ENCODE results near the gene ETFRF1. TPM values are rescaled to one million over a fixed set of nuclear protein-coding genes. Genes with fewer than 3 reads are reported as not detected.

Gene ETFRF1
- total and polyA plus RNA-seq, 4 donors: 12.2 to 35.8 (median 25.3) TPM

DNA sequence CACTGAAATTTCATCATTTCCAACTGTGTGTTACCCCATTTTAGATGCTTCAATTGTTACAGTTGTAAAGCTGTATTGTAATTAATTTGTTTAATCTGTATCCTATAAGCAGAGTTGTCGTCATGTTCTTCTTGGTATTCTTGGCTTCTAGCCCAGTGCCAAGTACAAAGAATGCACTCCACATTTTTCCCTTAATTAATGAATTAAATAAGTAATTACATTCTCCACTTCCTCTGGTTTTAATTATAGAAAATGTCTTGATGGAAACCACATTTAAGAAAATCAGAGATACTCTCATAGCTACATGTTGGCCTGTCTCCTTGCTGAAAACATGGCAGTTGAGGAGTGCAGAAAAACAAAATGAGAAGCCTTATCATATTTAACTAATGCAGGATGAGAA lies 823 bp upstream of the ETFRF1 start:
- 24 to 64% methylated on average over 1 of the region's 1 CpG for WGBS, 2 donors
- Histone ChIP-seq H3K27me3 (ENCODE audit: control insufficient read depth in 3 of 3, insufficient read depth in 3 of 3, low read length in 2 of 3) (no peaks in the 10 kb centered on the region), H3K36me3 (ENCODE audit: control insufficient read depth in 4 of 4, insufficient read depth in 4 of 4, low read length in 4 of 4) (peaks cover 0 to 2% (median 0%) of the 10 kb centered on the region in 4 donors), H3K4me3 (no peak overlapping the region), H3K4me1 (ENCODE audit: control insufficient read depth in 5 of 5, insufficient read depth in 5 of 5, low read length in 5 of 5) (peaks cover 0 to 15% (median 4%) of the 10 kb centered on the region in 5 donors), H3K27ac (ENCODE audit: low read depth in 1 of 2, low read length in 1 of 2) (no peak overlapping the region), H3K9ac (ENCODE audit: insufficient read depth in 1 of 2, low read length in 2 of 2) (peak overlapping the region; percentile 88 to 94), H3K9me3 (ENCODE audit: control insufficient read depth in 4 of 4, insufficient read depth in 3 of 4, low read length in 3 of 4) (no peaks in the 10 kb centered on the region)
- TF ChIP-seq, protein P1, sequence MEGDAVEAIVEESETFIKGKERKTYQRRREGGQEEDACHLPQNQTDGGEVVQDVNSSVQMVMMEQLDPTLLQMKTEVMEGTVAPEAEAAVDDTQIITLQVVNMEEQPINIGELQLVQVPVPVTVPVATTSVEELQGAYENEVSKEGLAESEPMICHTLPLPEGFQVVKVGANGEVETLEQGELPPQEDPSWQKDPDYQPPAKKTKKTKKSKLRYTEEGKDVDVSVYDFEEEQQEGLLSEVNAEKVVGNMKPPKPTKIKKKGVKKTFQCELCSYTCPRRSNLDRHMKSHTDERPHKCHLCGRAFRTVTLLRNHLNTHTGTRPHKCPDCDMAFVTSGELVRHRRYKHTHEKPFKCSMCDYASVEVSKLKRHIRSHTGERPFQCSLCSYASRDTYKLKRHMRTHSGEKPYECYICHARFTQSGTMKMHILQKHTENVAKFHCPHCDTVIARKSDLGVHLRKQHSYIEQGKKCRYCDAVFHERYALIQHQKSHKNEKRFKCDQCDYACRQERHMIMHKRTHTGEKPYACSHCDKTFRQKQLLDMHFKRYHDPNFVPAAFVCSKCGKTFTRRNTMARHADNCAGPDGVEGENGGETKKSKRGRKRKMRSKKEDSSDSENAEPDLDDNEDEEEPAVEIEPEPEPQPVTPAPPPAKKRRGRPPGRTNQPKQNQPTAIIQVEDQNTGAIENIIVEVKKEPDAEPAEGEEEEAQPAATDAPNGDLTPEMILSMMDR (IDR thresholded peaks at IDR 0.05; ENCODE audit: control extremely low read depth, extremely low read depth): no peak
- DNase-seq: peak in 2 of 3 donors; percentile 36 to 77
- no peak for ATAC-seq (ENCODE audit: insufficient read depth, low FRiP score)

DNA sequence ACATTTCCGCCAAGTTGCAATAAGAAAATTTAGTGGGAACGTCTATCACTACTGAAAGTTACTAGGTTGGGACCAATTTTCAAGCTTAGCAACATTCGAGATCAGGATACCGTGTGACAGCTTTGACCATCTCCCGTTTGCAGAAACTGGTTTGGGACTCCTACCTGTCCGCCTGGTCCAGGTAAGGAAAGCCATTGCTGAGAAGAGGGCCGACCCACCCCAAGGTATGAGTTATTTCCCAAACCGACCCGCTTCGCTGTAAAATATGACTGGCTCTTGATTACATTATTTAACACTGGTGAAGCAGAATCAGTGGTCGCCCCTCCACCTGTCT lies 348 bp upstream of the ETFRF1 start:
- peak overlapping the region; percentile 63 to 97 for H3K27ac ChIP-seq (ENCODE audit: low read depth in 1 of 2, low read length in 1 of 2)
- H3K4me1 ChIP-seq (ENCODE audit: control insufficient read depth in 5 of 5, insufficient read depth in 5 of 5, low read length in 5 of 5): peaks cover 0 to 15% (median 4%) of the 10 kb centered on the region in 5 donors
- TF ChIP-seq, protein P1 (IDR thresholded peaks at IDR 0.05; ENCODE audit: control extremely low read depth, extremely low read depth): no peak
- H3K9me3 ChIP-seq (ENCODE audit: control insufficient read depth in 4 of 4, insufficient read depth in 3 of 4, low read length in 3 of 4): no peaks in the 10 kb centered on the region
- peak overlapping the region; percentile 88 to 94 for H3K9ac ChIP-seq (ENCODE audit: insufficient read depth in 1 of 2, low read length in 2 of 2)
- H3K4me3 ChIP-seq: peak overlapping the region; percentile 70
- DNase-seq (no peak), ATAC-seq (ENCODE audit: insufficient read depth, low FRiP score) (peak; percentile 4)
- WGBS, 2 donors: 8 to 10% methylated on average over 11 of the region's 11 CpGs
- peaks cover 0 to 2% (median 0%) of the 10 kb centered on the region in 4 donors for H3K36me3 ChIP-seq (ENCODE audit: control insufficient read depth in 4 of 4, insufficient read depth in 4 of 4, low read length in 4 of 4)
- no peaks in the 10 kb centered on the region for H3K27me3 ChIP-seq (ENCODE audit: control insufficient read depth in 3 of 3, insufficient read depth in 3 of 3, low read length in 2 of 3)

DNA sequence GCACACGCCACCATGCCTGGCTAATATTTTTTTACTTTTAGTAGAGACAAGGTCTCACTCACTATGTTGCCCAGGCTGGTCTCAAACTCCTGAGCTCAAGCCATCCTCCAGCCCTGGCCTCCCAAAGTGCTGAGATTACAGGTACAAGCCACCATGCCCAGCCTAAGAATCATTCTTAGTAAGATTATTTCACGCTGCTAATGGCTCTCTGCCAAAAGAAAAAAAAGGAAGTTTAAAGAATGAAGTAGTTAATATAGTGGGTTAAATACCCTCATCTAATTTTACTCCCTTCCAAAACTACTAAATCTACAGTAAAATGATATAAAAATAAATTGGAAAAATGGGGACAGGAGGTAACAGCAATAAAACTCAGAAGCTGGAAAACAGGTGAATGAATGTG lies 2.6 kb downstream of the ETFRF1 start:
- DNase-seq: no peak
- Histone ChIP-seq H3K27ac (ENCODE audit: low read depth in 1 of 2, low read length in 1 of 2) (no peak overlapping the region), H3K4me1 (ENCODE audit: control insufficient read depth in 5 of 5, insufficient read depth in 5 of 5, low read length in 5 of 5) (peaks cover 0 to 15% (median 4%) of the 10 kb centered on the region in 5 donors), H3K9me3 (ENCODE audit: control insufficient read depth in 4 of 4, insufficient read depth in 3 of 4, low read length in 3 of 4) (no peaks in the 10 kb centered on the region), H3K36me3 (ENCODE audit: control insufficient read depth in 4 of 4, insufficient read depth in 4 of 4, low read length in 4 of 4) (peaks cover 0 to 2% (median 2%) of the 10 kb centered on the region in 4 donors), H3K9ac (ENCODE audit: insufficient read depth in 1 of 2, low read length in 2 of 2) (no peak overlapping the region), H3K27me3 (ENCODE audit: control insufficient read depth in 3 of 3, insufficient read depth in 3 of 3, low read length in 2 of 3) (no peaks in the 10 kb centered on the region), H3K4me3 (no peak overlapping the region)
- TF ChIP-seq, protein P1 (IDR thresholded peaks at IDR 0.05; ENCODE audit: control extremely low read depth, extremely low read depth): no peak
- WGBS, 2 donors: 49 to 57% methylated on average over 2 of the region's 2 CpGs
- ATAC-seq (ENCODE audit: insufficient read depth, low FRiP score): no peak

GRCh38 chr12:25200703-25201102 lies 5.7 kb downstream of the ETFRF1 start:
- H3K9ac ChIP-seq (ENCODE audit: insufficient read depth in 1 of 2, low read length in 2 of 2): no peak overlapping the region
- TF ChIP-seq, protein P1 (IDR thresholded peaks at IDR 0.05; ENCODE audit: control extremely low read depth, extremely low read depth): no peak
- ATAC-seq (ENCODE audit: insufficient read depth, low FRiP score) (no peak), DNase-seq (no peak)
- WGBS, 2 donors: 92 to 97% methylated on average over 1 of the region's 1 CpG
- no peak overlapping the region for H3K4me3 ChIP-seq
- peaks cover 0 to 2% (median 2%) of the 10 kb centered on the region in 4 donors for H3K36me3 ChIP-seq (ENCODE audit: control insufficient read depth in 4 of 4, insufficient read depth in 4 of 4, low read length in 4 of 4)
- H3K27me3 ChIP-seq (ENCODE audit: control insufficient read depth in 3 of 3, insufficient read depth in 3 of 3, low read length in 2 of 3): no peaks in the 10 kb centered on the region
- peaks cover 0 to 7% (median 4%) of the 10 kb centered on the region in 5 donors for H3K4me1 ChIP-seq (ENCODE audit: control insufficient read depth in 5 of 5, insufficient read depth in 5 of 5, low read length in 5 of 5)
- no peak overlapping the region for H3K27ac ChIP-seq (ENCODE audit: low read depth in 1 of 2, low read length in 1 of 2)
- no peaks in the 10 kb centered on the region for H3K9me3 ChIP-seq (ENCODE audit: control insufficient read depth in 4 of 4, insufficient read depth in 3 of 4, low read length in 3 of 4)
